ENCODE results near the gene SLC5A4. TPM values are rescaled to one million over a fixed set of nuclear protein-coding genes. Genes with fewer than 3 reads are reported as not detected.

The SLC5A4 gene
- not detected in 5 replicates for total RNA-seq (2022; extraction: Qiagen RNA extraction)

DNA sequence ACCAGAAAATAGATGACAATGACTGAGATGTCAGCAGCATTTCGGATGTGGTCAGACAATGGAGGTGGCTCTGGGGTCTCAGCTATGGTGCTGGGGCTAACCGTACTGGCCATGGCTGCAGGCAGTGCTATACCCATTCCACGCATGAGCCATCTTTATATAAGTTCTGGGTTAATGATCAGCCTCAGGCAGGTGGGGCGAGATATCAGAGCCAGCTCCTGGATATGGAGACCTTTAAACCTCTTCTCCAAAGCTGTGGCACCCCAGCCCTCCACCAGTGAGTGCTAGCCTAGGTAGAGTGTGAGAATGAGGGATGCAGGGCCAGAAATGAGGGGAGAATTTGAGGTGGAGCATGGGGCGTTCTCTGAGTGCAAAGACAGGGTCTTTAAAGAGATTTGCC, at the start of gene SLC5A4:
Gene SLC5A4, minus strand, starts transcription at position 131 of the 400 bp plus-strand sequence. Its CDS starts 18 bp downstream, at position 113.

DNA sequence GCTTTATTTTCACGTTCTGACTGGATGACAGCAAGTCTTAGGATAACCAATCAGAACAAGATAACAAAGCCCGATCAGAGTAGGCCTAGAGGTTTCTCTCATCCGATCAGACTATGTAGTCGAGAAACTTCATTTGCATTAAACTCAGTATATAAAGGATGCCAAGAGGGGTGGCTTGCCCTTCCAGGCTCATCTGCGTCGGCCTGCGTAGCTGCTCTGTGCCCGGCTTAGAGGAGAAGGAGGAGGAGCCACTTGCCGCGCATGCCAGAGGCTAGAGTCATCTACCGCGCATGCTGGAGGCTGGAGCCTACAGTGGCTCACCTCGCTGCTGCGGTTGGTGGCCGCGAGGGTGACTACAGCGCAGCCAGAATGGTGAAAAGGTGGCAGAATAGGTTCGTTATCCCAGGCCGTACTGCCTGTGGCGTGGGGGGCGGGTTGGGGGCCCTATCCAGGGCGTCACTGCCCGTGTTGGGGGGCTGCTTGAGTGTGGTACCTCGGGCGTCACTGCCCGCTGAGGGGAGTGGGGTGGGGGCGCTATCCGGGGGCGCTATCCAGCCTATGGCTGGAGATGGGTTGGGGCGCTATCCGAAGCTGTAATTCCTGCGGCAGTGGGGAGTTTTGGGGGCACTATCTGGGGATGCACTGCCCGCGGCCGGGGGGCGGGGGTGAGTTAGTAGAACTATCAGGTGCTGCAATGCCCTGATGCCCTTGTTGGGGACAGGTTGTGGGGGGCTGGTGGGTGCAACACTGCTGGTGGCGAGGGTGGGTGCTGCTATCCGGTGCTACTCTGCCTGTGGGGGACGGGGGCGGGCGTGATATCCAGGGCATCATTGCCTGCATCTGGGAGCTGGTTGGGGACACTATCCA, 50.1 kb downstream of the SLC5A4 start, which contains the start of gene RFPL2:
Gene RFPL2, minus strand, starts transcription at position 218 of the 867 bp plus-strand sequence. CDS start 2,622 bp downstream, outside the sequence.

Other genes starting within 250 kb of the SLC5A4 start
- 0.02 to 0.11 TPM (median 0.07 TPM) in 5 replicates for gene SLC5A1, start 212.1 kb downstream of the SLC5A4 start, total RNA-seq (2022; extraction: Qiagen RNA extraction)
- gene C22orf42, start 96.0 kb downstream of the SLC5A4 start, total RNA-seq (2022; extraction: Qiagen RNA extraction), result not detected in 5 replicates
- 0.11 to 0.24 TPM (median 0.15 TPM) in 5 replicates for gene RFPL2, start 50.3 kb downstream of the SLC5A4 start, total RNA-seq (2022; extraction: Qiagen RNA extraction)
- gene RFPL3, start 102.5 kb upstream of the SLC5A4 start, total RNA-seq (2022; extraction: Qiagen RNA extraction), result not detected in 5 replicates
- gene RTCB, start 156.9 kb upstream of the SLC5A4 start, total RNA-seq (2022; extraction: Qiagen RNA extraction), result 75.8 to 83.8 TPM (median 77.1 TPM) in 5 replicates
- gene BPIFC, start 209.1 kb upstream of the SLC5A4 start, total RNA-seq (2022; extraction: Qiagen RNA extraction), result not detected in 5 replicates
- gene FBXO7, start 219.5 kb upstream of the SLC5A4 start, total RNA-seq (2022; extraction: Qiagen RNA extraction), result 74.5 to 80.8 TPM (median 76.0 TPM) in 5 replicates

Data from A549 treated with dexamethasone at 1 μM for 4 hours (cell line).